ENCODE measurements around the gene RNF123. TPM values are rescaled to one million over a fixed set of nuclear protein-coding genes. Genes with fewer than 3 reads are reported as not detected.

Gene RNF123
- total RNA-seq = 45.3 TPM
- long read RNA-seq, full-length matches to known transcripts = 10 of 41 reads
- long read RNA-seq, partial matches to known transcripts = 22 of 41 reads
- long read RNA-seq, other reads (novel, unspliced or antisense) = 9 of 41 reads

DNA sequence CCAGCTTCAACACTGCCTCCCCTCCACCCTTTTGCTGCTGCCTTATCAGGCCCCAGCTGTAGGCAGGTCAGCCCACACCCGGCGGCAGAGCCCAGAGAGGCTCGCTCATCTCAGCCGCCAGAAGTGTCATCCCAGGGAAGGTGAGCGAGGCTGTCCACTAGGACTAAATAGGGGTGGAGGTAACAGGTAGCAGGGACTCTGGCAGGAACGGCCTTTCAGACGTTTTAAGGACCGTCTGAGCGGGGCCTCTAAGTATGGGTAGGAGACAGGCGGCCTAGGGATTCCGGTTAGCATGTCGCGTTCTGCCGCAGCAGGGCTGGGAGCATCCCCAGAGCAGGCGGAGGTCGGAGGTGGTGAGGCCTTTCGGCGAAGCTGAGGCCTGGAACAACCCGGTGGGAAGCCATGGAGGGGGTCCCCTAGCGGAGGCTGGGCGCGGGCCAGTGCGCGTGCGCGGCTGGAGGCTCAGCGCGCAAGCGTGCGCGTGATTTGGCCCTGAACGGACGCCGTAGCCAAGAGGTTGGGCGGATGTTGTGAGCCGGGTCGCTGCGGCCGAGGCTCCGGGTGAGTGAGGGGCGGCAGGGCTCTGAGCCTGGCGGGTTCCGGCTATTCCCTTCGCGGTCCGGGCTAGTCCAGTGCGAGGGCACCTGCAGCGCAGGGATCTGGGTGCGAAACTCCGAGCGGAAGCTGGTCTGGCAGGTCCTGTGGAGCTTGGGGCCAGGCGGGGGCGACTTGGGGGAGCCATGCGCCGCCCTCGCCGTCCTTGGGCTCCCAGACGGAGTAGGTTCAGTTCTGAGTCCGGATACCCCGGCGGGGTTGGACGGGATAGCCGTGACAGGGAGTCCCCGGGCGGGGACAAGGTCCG, at the start of gene RNF123, which contains the start of gene MST1:
Gene RNF123 (plus strand): TSS at position 512 of the 862 bp plus-strand sequence. CDS start 1,609 bp downstream, outside the sequence.
Gene MST1 (minus strand): TSS at position 429 of the 862 bp plus-strand sequence. CDS start 783 bp downstream, outside the sequence.
- ATAC-seq = peak; percentile 84
- intact Hi-C loops (cut with micrococcal nuclease) = no loop called here
- DNase-seq = peak; percentile 96

DNA sequence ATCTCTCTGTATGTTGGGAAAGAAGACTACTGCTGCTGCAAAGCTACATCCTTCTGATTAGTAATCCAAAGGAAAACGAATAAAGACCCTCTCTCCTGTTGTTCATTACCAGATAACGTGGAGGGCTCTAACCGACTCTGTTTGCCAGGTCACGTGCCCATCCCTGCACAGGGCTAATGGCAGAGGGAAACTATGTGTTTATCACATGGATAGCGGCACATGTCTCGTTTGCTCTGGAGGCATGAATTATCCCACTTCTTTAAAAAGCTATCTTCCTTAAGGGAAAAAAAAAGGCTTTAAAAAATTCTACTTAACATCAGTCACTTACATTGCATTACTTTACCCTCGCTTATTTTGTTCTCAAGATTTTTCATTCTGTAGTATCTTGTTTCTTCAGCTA, 48.1 kb upstream of the RNF123 start:
- ATAC-seq (no peak), DNase-seq (no peak)
- intact Hi-C loops (cut with micrococcal nuclease) = no loop called here

GRCh38 chr3:49641921-49642707, 47.2 kb upstream of the RNF123 start:
- intact Hi-C loops (cut with micrococcal nuclease) = no loop called here
- DNase-seq = no peak
- no peak for ATAC-seq

DNA sequence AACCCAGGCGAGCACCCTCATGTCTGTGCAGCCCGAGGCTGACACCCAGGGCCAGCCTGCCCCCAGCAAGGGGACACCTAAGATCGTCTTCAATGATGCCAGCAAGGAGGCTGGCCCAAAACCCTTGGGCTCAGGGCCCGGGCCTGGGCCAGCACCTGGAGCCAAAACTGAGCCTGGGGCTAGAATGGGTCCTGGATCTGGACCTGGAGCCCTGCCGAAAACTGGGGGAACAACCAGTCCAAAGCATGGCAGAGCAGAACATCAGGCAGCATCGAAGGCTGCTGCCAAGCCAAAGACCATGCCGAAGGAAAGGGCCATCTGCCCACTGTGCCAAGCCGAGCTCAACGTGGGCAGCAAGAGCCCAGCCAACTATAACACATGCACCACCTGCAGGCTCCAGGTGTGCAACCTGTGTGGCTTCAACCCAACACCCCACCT, 46.6 kb upstream of the RNF123 start:
- DNase-seq (no peak), ATAC-seq (no peak)
- intact Hi-C loops (cut with micrococcal nuclease) = no loop called here

- DNase-seq = no peak
- ATAC-seq = no peak
- intact Hi-C loops (cut with micrococcal nuclease) = no loop called here
Observed at GRCh38 chr3:49644684-49645083, 44.7 kb upstream of the RNF123 start.

DNA sequence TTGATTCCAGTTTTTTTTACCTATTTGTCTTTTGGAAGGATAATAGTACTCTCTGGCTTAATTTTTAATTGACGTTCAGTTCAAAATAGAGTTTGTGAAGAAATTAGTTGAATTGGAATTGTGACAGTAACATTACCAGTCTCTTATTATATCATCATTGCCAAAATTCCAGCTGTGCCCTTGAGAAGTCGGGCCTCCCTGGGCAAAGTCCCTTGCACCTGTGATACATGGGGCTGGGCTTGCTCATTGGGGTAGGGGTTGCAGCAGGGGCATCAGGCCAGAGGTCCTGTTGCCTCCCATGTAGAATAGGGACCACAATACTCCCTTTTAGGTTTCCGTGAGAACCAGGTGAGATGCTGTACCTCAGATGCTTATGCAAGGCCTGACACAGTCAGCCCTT, 43.1 kb upstream of the RNF123 start:
- intact Hi-C loops (cut with micrococcal nuclease) = no loop called here
- DNase-seq (no peak), ATAC-seq (no peak)

DNA sequence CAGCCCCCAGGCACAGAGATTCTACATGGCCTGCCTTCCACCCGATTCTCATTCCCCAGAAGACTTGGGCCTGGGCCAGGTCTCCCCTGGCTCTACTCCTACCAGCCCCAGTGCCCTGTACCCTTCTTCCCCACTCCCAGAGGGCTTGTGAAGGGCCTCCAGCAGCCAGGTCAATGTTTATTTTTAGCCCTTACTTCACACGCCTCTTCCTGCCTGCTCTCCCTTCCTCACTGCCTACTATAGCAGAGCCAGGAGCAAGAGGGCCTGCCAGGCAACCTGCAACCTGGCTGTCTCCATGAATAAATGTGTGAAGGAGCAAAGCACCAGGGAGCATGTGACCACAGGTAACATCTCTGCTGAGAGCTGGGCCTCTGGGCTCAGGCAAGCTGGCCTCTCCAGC, 41.6 kb upstream of the RNF123 start:
- peak; percentile 98 for ATAC-seq
- DNase-seq = peak; percentile 62
- intact Hi-C loops (cut with micrococcal nuclease) = no loop called here

DNA sequence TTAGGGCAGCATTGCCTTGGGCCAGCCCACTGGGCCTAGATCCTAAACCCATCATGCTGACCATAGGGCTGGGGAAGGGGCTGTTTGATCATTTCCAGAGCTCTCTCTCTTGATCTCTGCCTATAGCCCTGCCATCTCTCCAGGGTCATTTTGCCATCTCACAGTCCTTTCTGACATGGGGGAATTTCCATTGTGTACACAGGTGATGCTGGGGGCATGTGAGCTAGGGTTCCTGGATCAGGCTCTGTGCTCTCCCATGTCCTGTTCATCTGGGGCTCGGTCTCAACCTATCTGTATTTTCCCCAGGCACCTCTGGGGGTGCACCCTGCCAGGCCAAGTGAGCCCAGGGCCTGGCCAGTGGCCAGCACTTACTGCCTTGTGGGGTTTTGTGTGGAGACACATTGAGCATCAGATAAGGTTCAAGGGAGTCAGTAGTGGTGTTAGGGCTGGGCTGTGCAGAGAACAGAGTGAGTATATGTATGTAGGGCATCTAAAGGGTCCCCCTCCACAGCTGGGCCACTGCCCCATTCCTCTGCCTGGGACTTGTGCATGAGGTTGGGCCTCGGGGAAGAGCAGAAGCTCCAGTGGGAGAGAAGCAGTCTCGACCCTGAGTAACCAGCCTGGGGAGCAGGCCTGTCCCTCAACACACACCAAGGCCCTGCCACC, 40.9 kb upstream of the RNF123 start:
- no peak for DNase-seq

GRCh38 chr3:49649576-49649975, 39.8 kb upstream of the RNF123 start:
- intact Hi-C loops (cut with micrococcal nuclease) = no loop called here
- ATAC-seq = no peak
- no peak for DNase-seq

More for the DNA sequence above, 40.9 kb upstream of the RNF123 start:
- ATAC-seq = no peak
- intact Hi-C loops (cut with micrococcal nuclease) = no loop called here

- intact Hi-C loops (cut with micrococcal nuclease) = no loop called here
- DNase-seq = no peak
Observed at GRCh38 chr3:49650177-49650576, 39.2 kb upstream of the RNF123 start.

GRCh38 chr3:49650637-49651036, 38.7 kb upstream of the RNF123 start:
- DNase-seq (no peak), ATAC-seq (no peak)
- intact Hi-C loops (cut with micrococcal nuclease) = no loop called here

More at GRCh38 chr3:49650177-49650576, 39.2 kb upstream of the RNF123 start:
- no peak for ATAC-seq

- no peak for ATAC-seq
- intact Hi-C loops (cut with micrococcal nuclease) = no loop called here
- no peak for DNase-seq
Observed at GRCh38 chr3:49652218-49652902, 37.0 kb upstream of the RNF123 start.

DNA sequence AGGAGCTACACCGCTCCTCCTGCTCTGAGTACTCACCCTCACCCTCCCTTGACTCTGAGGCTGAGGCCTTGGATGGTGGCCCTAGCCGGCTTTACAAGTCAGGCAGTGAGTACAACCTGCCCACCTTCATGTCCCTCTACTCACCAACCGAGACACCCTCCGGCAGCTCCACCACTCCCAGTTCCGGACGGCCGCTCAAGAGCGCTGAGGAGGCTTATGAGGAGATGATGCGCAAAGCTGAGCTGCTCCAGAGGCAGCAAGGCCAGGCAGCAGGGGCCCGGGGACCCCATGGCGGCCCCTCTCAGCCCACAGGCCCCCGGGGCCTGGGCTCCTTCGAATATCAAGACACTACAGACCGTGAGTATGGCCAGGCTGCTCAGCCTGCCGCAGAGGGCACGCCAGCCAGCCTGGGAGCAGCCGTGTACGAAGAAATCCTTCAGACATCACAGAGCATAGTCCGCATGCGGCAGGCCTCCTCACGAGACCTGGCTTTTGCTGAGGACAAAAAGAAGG, 36.4 kb upstream of the RNF123 start:
- ATAC-seq (no peak), DNase-seq (no peak)
- intact Hi-C loops (cut with micrococcal nuclease) = no loop called here

GRCh38 chr3:49653621-49654020, 35.7 kb upstream of the RNF123 start:
- DNase-seq (no peak), ATAC-seq (no peak)
- intact Hi-C loops (cut with micrococcal nuclease) = no loop called here

GRCh38 chr3:49654176-49654825, 35.1 kb upstream of the RNF123 start:
- ATAC-seq = no peak
- DNase-seq = no peak
- intact Hi-C loops (cut with micrococcal nuclease) = no loop called here

- intact Hi-C loops (cut with micrococcal nuclease) = no loop called here
Observed at GRCh38 chr3:49654955-49655556, 34.3 kb upstream of the RNF123 start.

DNA sequence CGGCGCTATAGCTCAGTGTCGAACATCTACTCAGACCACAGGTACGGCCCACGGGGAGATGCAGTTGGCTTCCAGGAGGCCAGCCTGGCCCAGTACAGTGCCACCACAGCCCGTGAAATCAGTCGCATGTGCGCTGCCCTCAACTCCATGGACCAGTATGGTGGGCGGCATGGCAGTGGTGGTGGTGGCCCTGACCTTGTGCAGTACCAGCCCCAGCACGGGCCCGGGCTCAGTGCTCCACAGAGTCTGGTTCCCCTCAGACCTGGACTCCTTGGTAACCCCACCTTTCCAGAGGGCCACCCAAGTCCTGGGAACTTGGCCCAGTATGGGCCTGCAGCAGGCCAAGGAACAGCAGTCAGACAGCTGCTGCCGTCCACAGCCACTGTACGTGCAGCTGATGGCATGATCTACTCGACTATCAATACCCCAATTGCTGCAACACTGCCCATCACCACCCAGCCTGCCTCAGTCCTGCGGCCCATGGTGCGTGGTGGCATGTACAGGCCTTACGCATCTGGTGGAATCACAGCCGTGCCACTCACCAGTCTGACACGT, 33.5 kb upstream of the RNF123 start:
- DNase-seq (no peak), ATAC-seq (no peak)
- intact Hi-C loops (cut with micrococcal nuclease) = no loop called here

More at GRCh38 chr3:49654955-49655556, 34.3 kb upstream of the RNF123 start:
- DNase-seq (no peak), ATAC-seq (no peak)

All from left ventricle myocardium superior (tissue), 1 donor.